Measurements from ENCODE around the gene CHORDC1.

DNA sequence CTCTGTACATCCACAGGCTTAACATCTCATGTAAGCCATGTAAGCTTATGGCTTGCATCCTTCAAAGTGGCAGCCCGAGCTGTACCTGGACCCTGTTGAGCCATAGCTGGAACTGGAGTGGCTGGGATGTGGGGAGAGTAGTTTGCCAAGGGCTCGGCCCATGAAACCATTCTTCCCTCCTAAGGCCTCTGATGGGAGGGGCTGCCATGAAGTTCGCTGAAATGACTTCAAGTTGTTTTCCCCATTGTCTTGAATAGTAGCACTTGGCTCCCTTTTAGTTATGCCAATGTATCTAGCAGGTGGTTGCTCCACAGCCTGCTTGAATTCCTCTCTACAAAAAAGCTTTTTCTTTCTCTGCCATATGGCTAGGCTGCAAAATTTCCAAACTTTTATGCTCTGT is 5.2 kb upstream of the CHORDC1 start:
- TF ChIP-seq, protein P1, sequence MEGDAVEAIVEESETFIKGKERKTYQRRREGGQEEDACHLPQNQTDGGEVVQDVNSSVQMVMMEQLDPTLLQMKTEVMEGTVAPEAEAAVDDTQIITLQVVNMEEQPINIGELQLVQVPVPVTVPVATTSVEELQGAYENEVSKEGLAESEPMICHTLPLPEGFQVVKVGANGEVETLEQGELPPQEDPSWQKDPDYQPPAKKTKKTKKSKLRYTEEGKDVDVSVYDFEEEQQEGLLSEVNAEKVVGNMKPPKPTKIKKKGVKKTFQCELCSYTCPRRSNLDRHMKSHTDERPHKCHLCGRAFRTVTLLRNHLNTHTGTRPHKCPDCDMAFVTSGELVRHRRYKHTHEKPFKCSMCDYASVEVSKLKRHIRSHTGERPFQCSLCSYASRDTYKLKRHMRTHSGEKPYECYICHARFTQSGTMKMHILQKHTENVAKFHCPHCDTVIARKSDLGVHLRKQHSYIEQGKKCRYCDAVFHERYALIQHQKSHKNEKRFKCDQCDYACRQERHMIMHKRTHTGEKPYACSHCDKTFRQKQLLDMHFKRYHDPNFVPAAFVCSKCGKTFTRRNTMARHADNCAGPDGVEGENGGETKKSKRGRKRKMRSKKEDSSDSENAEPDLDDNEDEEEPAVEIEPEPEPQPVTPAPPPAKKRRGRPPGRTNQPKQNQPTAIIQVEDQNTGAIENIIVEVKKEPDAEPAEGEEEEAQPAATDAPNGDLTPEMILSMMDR (conservative IDR thresholded peaks at IDR 0.05; ENCODE audit: low read length) = no peak
- no peak for TF ChIP-seq EZH2phosphoT487 (IDR thresholded peaks at IDR 0.05; ENCODE audit: borderline replicate concordance)
